Coronary artery (tissue), 2 donors: Measurements from ENCODE around the gene GSDMA.

Experiments
- DNase-seq: peaks from one replicate; pipeline ENCODE4 v3.0.0-alpha.2; 2017; ENCODE audit warnings: low spot score
- H3K27ac ChIP-seq, 2 donors: fragments of 200-600 bp; sonication (generic); one replicate each; pipeline ENCODE4 v1.5.1; 2016 to 2019
- H3K4me3 ChIP-seq: fragments of 200-600 bp; sonication (generic); 2 replicates; pipeline ENCODE4 v1.5.1; 2016; ENCODE audit warnings: mild to moderate bottlenecking, moderate library complexity
- TF ChIP-seq, protein P1 (sequence below): fragments of 200-600 bp; sonication (generic); IDR thresholded peaks from one replicate; pipeline ENCODE4 v1.5.1; 2019; ENCODE audit warnings: antibody characterized with exemption

GSDMA gene

DNA sequence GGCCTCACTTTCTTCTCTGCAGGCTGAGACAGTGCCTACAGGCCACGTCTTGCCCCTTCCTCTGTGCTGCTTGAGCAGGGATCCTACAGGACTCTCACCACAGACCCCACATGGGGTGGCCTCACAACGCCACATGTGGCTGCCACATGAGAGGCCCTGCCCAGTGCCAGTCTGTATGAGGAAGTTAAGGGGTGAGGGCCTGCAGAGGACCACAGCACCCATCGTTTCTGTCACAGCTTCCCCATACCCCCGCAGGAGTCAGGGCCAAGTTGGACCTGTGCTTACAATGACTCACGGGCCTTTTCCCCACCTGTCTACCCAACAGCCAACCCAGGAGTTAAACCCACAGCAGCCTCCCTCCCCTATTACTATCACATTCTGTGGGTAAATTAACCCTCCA, 41.5 kb upstream of the GSDMA start:
- TF ChIP-seq, protein P1, sequence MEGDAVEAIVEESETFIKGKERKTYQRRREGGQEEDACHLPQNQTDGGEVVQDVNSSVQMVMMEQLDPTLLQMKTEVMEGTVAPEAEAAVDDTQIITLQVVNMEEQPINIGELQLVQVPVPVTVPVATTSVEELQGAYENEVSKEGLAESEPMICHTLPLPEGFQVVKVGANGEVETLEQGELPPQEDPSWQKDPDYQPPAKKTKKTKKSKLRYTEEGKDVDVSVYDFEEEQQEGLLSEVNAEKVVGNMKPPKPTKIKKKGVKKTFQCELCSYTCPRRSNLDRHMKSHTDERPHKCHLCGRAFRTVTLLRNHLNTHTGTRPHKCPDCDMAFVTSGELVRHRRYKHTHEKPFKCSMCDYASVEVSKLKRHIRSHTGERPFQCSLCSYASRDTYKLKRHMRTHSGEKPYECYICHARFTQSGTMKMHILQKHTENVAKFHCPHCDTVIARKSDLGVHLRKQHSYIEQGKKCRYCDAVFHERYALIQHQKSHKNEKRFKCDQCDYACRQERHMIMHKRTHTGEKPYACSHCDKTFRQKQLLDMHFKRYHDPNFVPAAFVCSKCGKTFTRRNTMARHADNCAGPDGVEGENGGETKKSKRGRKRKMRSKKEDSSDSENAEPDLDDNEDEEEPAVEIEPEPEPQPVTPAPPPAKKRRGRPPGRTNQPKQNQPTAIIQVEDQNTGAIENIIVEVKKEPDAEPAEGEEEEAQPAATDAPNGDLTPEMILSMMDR, result no peak
- H3K27ac ChIP-seq, result no peak overlapping the region
- DNase-seq, result no peak
- H3K4me3 ChIP-seq, result no peak overlapping the region

DNA sequence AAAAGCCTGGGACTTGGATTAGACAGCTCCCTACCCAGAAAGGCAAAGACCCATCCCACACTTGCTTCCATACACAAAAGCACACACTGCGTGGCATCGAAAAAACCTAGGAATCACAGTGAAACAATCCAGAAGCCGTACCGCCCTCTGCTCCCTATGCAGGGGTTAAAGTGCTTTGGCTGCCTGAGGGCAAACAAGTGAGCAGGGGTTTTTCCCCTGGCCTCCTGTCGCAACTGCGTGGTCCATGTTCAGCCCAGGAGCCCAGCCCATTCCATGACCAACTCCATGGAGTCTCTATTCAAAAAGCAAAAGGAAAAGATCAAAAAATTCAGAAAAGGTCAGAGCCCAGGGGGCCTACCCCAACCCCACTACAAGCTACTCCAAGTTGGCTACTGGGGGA, 40.8 kb upstream of the GSDMA start:
- TF ChIP-seq, protein P1, result no peak
- DNase-seq, result no peak

DNA sequence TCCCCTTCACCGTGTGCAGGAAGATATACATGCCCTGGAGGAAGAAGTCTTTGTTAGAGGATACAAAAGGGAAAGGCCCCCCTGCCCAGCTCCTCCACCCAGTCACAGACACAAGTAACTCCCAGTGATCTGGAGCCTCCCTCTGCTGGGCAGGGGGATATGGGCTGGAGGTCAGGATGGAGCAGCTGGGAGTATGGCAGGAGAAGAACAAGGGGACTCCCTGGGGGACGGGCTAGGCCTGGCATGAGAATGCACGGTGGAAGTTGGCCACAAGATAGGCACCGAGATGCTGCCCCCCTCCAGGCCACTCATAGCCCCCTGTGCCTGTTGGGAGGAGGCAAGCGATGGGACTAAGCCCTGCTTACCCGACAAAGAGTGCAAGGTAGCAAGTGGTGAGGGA, 39.6 kb upstream of the GSDMA start:
- no peak for DNase-seq
- Histone ChIP-seq H3K4me3 (no peak overlapping the region), H3K27ac (no peak overlapping the region)
- TF ChIP-seq, protein P1, result no peak

More for the DNA sequence above, 40.8 kb upstream of the GSDMA start:
- Histone ChIP-seq H3K27ac (no peak overlapping the region), H3K4me3 (no peak overlapping the region)

DNA sequence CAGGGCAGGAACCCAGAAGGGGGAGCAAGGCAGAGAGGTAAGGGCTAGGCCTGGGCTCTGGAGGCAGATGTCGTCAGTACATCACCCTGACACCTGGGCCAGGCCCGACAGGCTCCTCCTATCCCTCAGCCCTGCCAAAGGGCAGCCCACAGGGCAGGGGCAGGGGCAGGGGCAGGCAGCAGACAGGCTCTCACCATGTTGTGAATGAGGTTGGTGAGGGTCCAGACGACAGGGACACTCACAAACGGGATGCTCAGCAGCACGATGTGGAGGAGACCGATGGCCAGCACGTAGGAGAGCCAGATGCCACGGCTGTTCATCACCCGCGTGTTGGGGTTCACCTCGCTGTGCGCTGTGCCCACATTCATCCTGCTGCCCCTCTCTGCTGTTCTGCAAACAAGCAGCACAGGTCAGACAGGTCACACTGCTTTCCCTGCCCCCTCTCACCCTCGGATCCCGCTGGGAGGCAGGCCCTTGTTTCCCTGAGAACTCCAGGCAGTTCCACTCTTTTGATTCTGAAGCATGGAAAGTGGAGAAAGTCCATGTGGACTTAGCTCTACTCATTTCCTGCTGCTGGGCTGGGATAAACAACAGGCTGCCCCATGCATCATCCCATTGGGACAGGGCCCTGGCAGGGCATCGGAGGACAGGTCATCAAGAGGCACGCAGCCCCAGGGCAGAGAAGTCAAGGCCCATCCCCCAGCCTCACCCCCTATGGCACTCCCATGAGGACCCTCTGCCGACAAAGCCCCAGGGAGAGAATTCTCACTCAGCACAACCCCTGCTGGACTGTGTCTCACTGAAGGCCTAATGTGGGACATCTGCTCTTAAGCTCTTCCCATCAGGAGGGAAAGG, 38.7 kb upstream of the GSDMA start:
- no peak overlapping the region for H3K27ac ChIP-seq
- H3K4me3 ChIP-seq, result no peak overlapping the region
- DNase-seq, result no peak
- TF ChIP-seq, protein P1, result no peak

DNA sequence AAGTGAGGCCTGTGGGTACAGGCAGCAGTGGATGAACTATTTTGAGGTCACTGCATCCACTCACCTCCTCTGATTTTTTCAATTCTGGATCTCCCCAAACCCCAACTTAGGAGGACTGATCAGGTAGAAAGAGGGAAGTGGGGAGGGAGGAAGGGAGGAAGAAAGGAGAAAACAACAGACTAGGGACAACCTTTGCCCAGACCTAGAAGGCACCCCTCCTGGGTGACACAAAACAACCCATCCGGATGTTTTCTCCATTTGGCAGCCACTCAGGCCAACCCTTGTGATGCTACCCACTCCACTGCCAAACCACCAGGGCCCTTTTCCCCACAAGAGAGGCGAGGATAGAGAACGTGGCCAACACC, 38.1 kb upstream of the GSDMA start:
- H3K27ac ChIP-seq, result no peak overlapping the region
- no peak overlapping the region for H3K4me3 ChIP-seq
- TF ChIP-seq, protein P1, result no peak
- DNase-seq, result no peak

DNA sequence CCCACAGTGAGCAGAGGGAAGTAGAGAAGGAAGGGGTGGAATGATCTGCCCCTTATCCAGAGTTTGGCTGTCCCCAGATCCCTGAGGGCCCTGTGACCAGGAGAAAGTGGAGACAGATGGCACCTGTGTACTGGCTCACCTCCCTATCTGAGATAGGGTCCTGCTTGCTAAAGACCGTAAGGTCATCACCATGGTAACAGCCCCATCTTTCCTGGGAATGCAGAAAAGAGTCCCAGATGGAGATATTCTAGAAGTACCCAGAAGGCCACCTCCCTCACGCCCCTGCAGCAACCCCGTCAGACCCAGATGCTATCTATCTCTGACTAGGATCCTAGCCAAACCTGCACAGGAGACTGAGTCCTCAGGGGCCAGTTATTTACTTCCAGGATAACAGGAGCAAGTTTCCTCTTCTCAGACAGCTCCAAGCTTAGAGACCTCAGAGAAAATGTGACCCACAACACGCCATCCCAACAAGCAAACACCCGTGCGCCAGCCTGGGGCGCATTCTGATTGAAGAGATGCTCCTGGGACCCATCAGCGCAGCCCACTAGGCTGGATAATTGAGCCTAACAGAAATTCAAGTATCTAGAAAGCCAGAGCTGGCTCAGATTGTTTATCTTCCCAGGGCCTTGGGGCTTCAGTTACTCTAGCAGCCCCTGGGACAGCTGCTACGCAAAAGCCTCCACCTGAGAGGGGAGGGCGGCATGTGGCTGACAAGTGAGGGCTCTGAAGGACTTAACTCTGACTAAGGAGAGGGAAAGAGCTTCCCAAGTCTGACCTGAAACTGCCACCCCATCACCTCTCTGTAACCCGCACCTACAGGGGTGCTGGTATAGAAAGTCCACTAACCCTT, 37.3 kb upstream of the GSDMA start:
- no peak for DNase-seq
- Histone ChIP-seq H3K27ac (no peak overlapping the region), H3K4me3 (peak overlapping the region; percentile 95)
- TF ChIP-seq, protein P1, result no peak
